ENCODE results near the gene HSPA1B. TPM values are rescaled to one million over a fixed set of nuclear protein-coding genes. Genes with fewer than 3 reads are reported as not detected.
"Not testable (repeated sequence)": the region's sequence is repeated elsewhere in the genome, so short reads cannot be mapped to it uniquely, and the experiment has no call there.

The HSPA1B gene
- total RNA-seq, 2 experiments from 2014 or later: 44.0 to 47.2 TPM

DNA sequence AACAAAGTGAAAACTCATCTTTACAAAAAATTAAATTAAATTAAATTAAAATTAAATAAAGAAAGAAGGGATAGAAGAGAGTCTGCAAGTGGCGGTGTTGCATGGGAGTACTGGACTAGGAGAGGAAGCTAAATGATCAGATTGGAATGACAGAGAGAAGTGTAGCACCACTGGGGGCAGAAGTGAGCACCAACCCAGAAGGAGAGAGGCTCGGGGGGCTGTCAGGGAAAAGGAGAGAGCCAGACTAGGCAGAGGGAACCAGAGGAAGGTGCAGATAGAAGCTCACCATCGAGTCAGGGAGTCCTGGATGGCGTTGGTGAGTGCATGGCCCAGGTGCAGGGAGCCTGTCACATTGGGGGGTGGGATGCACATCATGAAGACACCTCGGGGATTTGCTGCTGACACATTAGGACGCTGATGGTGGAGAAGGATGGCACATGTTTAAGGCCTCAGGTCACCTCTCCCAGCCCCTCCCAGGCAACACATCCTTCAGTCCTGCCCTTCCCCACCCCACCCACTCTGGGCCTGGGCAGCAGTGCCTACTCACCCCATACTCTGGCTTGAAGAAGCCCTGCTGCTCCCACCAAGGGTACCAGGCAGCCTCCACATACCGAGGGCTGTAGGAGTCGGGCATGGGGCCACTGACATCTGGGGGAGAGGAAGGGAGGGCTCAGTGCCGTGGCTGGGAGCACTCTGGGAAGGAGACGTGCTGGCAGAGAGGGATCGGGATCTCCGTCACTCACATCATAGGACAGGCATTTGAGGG is 36.0 kb upstream of the HSPA1B start:
- peak; percentile 41 for DNase-seq
- Mint-ChIP-seq H3K4me1 (peaks cover 41% of the 10 kb centered on the region), H3K27me3 (no peaks in the 10 kb centered on the region), H3K36me3 (ENCODE audit: low read depth) (peaks cover 35% of the 10 kb centered on the region), H3K9me3 (no peaks in the 10 kb centered on the region), H3K4me3 (no peak overlapping the region), H3K27ac (peak overlapping the region; percentile 72)
- POLR2A ChIA-PET: no interaction called here
- CTCF ChIA-PET: interaction anchor here (1.0 to 3.3 kb wide), 9 partner anchors 9 to 245 kb away, joined by 3 to 21 read pairs (median 3); partner anchors contain the start of genes ATP6V1G2, LSM2 and MSH5

DNA sequence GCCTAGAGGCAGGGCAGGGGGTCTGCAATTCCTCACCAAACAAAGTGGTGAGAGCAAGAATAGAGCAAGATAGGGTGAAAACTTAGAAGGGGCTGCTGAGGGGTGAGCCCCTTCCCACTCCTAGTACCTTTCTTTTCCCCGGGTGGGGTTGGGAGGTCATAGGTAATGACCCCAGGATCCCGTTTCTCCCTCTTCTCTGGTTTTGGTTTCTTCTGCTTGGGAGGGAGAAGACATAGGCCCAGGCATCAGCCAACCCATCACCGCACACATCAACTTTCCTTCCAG is 35.5 kb upstream of the HSPA1B start:
- CTCF ChIA-PET: interaction anchor here (0.9 to 3.3 kb wide), 7 partner anchors 10 to 245 kb away, joined by 3 to 21 read pairs (median 3); partner anchors contain the start of genes ATP6V1G2, LSM2 and MSH5
- H3K36me3 Mint-ChIP-seq (ENCODE audit: low read depth): peaks cover 33% of the 10 kb centered on the region
- peak overlapping the region; percentile 46 for H3K27ac Mint-ChIP-seq
- no peaks in the 10 kb centered on the region for H3K27me3 Mint-ChIP-seq
- no peak overlapping the region for H3K4me3 Mint-ChIP-seq
- H3K4me1 Mint-ChIP-seq: peaks cover 46% of the 10 kb centered on the region
- H3K9me3 Mint-ChIP-seq: no peaks in the 10 kb centered on the region
- POLR2A ChIA-PET: no interaction called here
- no peak for DNase-seq

DNA sequence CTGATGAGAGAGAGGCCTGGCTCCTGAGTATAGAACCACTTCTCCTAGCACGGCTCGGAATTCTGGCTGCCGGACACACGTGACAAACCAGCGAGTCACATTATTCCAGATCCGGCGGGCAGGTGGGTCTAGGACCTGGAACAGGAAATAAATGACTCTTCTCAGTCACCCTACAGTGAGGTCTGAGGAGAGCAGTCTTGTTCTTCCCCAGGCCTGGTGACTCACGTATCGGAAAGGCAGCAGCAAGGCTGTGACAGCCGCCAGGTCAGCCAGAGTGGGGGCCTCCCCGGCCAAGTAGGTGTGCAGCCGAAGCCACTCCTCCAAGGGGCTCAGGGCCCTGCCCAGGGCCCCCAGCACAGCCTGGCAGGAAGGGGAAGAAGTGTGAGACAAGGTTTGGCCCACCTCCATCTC is 34.8 kb upstream of the HSPA1B start:
- Mint-ChIP-seq H3K4me1 (peaks cover 53% of the 10 kb centered on the region), H3K27me3 (no peaks in the 10 kb centered on the region), H3K9me3 (no peaks in the 10 kb centered on the region), H3K27ac (no peak overlapping the region), H3K36me3 (ENCODE audit: low read depth) (peaks cover 35% of the 10 kb centered on the region), H3K4me3 (no peak overlapping the region)
- POLR2A ChIA-PET: no interaction called here
- CTCF ChIA-PET: interaction anchor here (0.9 to 3.3 kb wide), 2 partner anchors 15 to 54 kb away, joined by 3 to 21 read pairs; partner anchors contain the start of gene MSH5
- no peak for DNase-seq

DNA sequence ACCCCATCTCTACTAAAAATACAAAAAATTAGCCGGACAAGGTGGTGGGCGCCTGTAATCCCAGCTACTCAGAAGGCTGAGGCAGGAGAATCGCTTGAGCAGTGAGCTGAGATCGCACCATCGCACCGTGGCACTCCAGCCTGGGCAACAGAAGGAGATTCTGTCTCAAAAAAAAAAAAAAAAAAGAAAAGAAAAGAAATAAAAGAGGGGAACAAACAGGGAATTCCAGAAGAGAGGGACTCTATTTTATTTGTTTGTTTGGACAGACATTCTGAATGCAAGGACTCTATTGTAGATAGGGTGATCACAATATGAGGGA is 33.7 kb upstream of the HSPA1B start:
- POLR2A ChIA-PET: interaction anchor here (0.7 kb wide), 1 partner anchor 13 kb away, joined by 4 read pairs; the partner anchor contains the start of gene LSM2
- H3K27ac Mint-ChIP-seq: peak overlapping the region; percentile 98

DNA sequence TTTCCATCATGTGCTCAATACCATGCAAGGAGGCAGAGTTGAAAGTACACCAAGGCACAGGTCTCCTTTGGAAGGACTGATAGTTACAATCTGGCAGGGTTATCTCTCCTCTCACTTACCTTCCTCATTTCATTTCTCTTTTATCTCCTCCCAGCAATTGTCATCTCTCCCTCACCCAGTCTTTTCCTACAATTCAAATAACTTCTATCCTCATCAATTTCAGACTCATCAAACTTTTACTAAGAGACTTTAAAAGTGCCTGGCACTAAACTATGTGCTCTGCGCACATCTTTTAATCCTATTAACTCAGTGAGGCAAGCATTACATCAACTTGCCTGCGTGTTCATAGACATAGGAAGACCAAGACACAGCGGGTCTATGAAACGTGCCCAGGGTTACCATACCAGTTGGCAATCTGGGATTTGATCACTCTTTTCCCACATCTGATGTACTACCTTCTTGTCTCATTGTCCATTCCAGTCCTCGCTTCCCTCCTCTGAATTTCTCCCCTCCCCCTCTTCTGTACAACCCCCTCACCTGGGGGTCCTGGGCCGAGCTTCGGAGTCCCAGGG is 33.2 kb upstream of the HSPA1B start:
- Mint-ChIP-seq H3K27ac (peak overlapping the region; percentile 98), H3K27me3 (no peaks in the 10 kb centered on the region), H3K4me3 (peak overlapping the region; percentile 94), H3K36me3 (ENCODE audit: low read depth) (peaks cover 33% of the 10 kb centered on the region), H3K4me1 (peaks cover 61% of the 10 kb centered on the region), H3K9me3 (no peaks in the 10 kb centered on the region)
- ChIA-PET POLR2A (interaction anchor here (0.6 kb wide), 1 partner anchor 33 kb away, joined by 3 read pairs; the partner anchor contains the start of gene HSPA1B), CTCF (interaction anchor here (0.7 to 2.6 kb wide), 4 partner anchors 12 to 25 kb away, joined by 4 to 13 read pairs (median 10); partner anchors contain the start of genes LSM2 and VWA7)
- DNase-seq: no peak

More for the DNA sequence above, 33.7 kb upstream of the HSPA1B start:
- Mint-ChIP-seq H3K4me3 (peak overlapping the region; percentile 94), H3K4me1 (peaks cover 62% of the 10 kb centered on the region), H3K36me3 (ENCODE audit: low read depth) (peaks cover 34% of the 10 kb centered on the region)
- DNase-seq, H3K9me3 Mint-ChIP-seq, H3K27me3 Mint-ChIP-seq: not testable (repeated sequence)
- CTCF ChIA-PET: interaction anchor here (2.6 kb wide), 1 partner anchor 14 kb away, joined by 13 read pairs; no protein-coding TSS in a partner anchor

DNA sequence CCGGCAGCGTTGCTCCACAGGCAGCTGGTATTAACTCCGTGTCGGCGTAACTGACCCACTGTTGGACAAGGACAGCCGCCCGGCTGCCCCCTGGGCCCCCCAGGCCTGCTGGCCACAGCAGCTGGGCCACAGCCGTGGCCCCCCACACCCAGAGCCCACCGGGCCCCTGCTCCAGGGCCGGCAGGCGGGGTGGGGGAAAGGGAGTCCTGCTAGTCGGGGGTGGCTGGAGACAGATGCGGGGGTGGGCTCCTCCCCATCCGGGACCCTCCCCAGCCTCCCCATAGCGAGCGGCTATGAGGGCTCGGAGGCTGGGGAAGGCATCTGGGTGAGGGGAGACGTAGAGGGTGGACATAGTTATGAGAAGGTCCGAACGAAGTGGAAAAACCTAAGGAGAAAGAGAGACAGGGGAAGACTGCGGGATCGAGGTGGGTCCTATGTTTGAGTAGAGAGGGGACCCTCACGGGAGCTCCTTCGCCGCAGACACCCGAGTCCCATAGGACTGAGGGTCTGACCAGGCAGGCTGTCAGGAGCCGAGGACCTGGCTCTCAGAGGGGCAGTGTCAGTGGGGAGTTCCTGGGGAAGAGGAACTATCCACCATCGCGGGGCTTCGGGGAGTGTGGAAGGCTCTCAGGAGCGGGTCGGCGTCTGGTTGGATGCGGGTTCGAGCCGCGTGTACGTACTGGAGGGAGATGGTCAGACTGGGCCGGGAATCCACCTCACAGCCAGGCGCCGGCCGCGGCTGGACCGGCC is 32.5 kb upstream of the HSPA1B start:
- no peaks in the 10 kb centered on the region for H3K9me3 Mint-ChIP-seq
- H3K27ac Mint-ChIP-seq: peak overlapping the region; percentile 98

DNA sequence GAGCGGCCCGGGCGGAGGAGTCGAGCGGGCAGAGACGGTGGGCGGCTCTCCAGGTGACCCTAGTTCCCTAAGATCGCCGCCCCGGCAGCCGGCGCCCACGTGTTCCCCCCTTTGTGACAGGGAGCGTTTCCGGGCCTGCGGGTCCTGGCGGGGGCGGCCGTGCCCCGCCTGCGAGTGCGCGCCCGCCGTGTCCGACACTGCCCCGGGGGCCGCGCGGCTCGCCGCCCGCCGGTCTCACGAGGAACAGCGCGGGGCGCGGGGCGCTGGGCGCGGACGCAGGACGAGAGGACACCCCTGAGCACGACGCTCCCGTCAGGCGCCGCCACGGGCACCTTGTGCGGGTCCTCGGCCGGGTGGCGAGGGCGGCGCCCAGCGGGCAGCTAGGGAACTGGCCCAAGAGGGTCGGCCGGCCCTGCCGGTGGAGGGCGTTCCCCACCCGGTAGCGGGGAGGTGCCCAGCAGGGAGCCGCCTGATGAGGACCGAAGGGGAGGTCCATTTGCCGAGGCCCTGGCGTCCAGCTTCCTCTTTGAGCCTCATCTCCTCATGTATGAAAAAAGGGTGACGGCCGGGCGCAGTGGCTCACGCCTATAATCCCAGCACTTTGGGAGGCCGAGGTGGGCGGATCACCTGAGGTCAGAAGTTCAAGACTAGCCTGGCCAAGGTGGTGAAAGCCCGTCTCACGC is 31.8 kb upstream of the HSPA1B start, which contains the start of gene VARS1:
VARS1 (minus strand) TSS at position 137 of the 683 bp plus-strand sequence. CDS start 535 bp downstream, outside the sequence.
- Mint-ChIP-seq H3K9me3 (no peaks in the 10 kb centered on the region), H3K27me3 (no peaks in the 10 kb centered on the region), H3K4me1 (peaks cover 56% of the 10 kb centered on the region), H3K27ac (peak within 1 kb of the TSS; percentile 98), H3K36me3 (ENCODE audit: low read depth) (peaks cover 24% of the 10 kb centered on the region), H3K4me3 (peak within 1 kb of the TSS; percentile 94)
- ChIA-PET POLR2A (interaction anchor here (0.7 to 1.1 kb wide), 3 partner anchors 20 to 1175 kb away, joined by 3 read pairs; partner anchors contain the start of genes CLIC1, HSPA1A and HSPA1L), CTCF (interaction anchor here (0.7 to 2.9 kb wide), 18 partner anchors 9 to 161 kb away, joined by 3 to 29 read pairs (median 5); partner anchors contain the start of genes BAG6, HSPA1A, HSPA1L and LSM2)
- DNase-seq: peak; percentile 81

More for the DNA sequence above, 32.5 kb upstream of the HSPA1B start:
- Mint-ChIP-seq H3K27me3 (no peaks in the 10 kb centered on the region), H3K36me3 (ENCODE audit: low read depth) (peaks cover 28% of the 10 kb centered on the region), H3K4me3 (peak overlapping the region; percentile 94), H3K4me1 (peaks cover 59% of the 10 kb centered on the region)
- no peak for DNase-seq
- ChIA-PET CTCF (interaction anchor here (0.7 to 2.9 kb wide), 11 partner anchors 11 to 142 kb away, joined by 3 to 29 read pairs (median 7); partner anchors contain the start of genes BAG6, LSM2 and VWA7), POLR2A (interaction anchor here (0.6 to 1.1 kb wide), 3 partner anchors 20 to 59 kb away, joined by 3 read pairs; partner anchors contain the start of genes CLIC1, HSPA1A, HSPA1B and HSPA1L)

DNA sequence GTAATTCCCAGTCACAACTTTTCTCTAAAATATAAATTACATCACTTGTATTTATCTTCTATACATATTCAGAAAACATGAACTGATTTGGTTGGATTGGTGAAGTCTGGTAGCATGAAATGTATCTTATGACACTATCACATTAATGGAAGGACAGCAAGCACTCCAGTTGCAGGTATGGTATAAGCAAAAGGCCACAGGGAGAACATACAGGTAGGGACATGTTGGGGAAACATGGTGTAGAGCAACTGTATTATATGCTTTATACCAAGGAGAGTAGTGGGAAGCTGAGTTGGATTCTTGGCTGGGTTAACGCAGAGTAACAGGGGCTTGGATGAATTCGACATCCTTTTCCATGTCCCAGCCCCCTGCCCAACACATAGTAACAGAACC is 30.5 kb upstream of the HSPA1B start:
- Mint-ChIP-seq H3K9me3 (no peaks in the 10 kb centered on the region), H3K4me1 (peaks cover 50% of the 10 kb centered on the region), H3K27me3 (no peaks in the 10 kb centered on the region), H3K36me3 (ENCODE audit: low read depth) (peaks cover 20% of the 10 kb centered on the region), H3K27ac (peak overlapping the region; percentile 94), H3K4me3 (peak overlapping the region; percentile 37)
- ChIA-PET CTCF (interaction anchor here (1.3 to 2.9 kb wide), 7 partner anchors 10 to 67 kb away, joined by 4 to 29 read pairs (median 7); partner anchors contain the start of gene LSM2), POLR2A (no interaction called here)
- no peak for DNase-seq

DNA sequence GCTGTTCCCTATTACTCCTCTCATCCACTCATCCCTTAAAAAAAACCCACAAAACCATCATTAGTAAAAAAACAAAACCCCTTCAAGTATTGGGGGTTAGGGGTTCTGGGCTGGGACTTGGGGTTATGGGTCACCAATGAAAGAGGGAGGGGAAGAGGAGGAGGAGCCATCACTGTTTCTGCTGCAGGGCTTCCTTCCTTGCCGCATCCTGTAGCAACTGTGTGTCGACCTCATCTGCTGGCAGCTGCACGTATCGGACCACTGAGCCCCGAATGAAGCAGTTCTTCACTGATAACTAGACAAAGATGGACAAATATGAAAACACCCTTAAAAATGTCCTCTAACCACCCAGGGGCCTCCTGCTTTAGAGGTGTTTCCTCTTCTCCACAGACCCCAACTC is 29.9 kb upstream of the HSPA1B start:
- peak overlapping the region; percentile 62 for H3K4me3 Mint-ChIP-seq
- peak; percentile 64 for DNase-seq
- POLR2A ChIA-PET: interaction anchor here (0.7 kb wide), 1 partner anchor 120 kb away, joined by 6 read pairs; no protein-coding TSS in a partner anchor
- CTCF ChIA-PET: interaction anchor here (0.6 to 2.9 kb wide), 3 partner anchors 10 to 53 kb away, joined by 3 to 29 read pairs (median 3); partner anchors contain the start of gene LSM2
- peaks cover 46% of the 10 kb centered on the region for H3K4me1 Mint-ChIP-seq
- no peaks in the 10 kb centered on the region for H3K27me3 Mint-ChIP-seq
- H3K9me3 Mint-ChIP-seq: no peaks in the 10 kb centered on the region
- peak overlapping the region; percentile 94 for H3K27ac Mint-ChIP-seq
- H3K36me3 Mint-ChIP-seq (ENCODE audit: low read depth): peaks cover 25% of the 10 kb centered on the region

DNA sequence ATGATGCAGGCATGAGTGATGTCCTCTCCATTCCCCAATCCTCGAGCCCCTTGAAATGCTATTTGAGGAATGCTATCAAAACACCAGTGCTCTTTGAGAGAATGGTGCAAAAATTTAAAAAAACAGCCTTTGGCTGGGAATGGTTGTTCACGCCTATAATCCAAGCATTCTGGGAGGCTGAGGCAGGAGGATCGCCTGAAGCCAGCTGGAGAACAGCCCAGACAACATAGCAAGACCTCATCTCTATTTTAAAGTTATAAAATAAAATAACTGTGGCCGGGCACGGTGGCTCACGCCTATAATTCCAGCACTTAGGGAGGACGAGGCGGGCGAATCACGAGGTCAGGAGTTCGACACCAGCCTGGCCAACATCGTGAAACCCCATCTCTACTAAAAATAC is 27.8 kb upstream of the HSPA1B start:
- Mint-ChIP-seq H3K4me1 (peaks cover 40% of the 10 kb centered on the region), H3K9me3 (no peaks in the 10 kb centered on the region), H3K4me3 (no peak overlapping the region), H3K27ac (no peak overlapping the region), H3K27me3 (no peaks in the 10 kb centered on the region), H3K36me3 (ENCODE audit: low read depth) (peaks cover 26% of the 10 kb centered on the region)
- DNase-seq: no peak
- CTCF ChIA-PET: interaction anchor here (1.0 kb wide), 2 partner anchors 12 to 13 kb away, joined by 3 read pairs; no protein-coding TSS in a partner anchor
- POLR2A ChIA-PET: no interaction called here

DNA sequence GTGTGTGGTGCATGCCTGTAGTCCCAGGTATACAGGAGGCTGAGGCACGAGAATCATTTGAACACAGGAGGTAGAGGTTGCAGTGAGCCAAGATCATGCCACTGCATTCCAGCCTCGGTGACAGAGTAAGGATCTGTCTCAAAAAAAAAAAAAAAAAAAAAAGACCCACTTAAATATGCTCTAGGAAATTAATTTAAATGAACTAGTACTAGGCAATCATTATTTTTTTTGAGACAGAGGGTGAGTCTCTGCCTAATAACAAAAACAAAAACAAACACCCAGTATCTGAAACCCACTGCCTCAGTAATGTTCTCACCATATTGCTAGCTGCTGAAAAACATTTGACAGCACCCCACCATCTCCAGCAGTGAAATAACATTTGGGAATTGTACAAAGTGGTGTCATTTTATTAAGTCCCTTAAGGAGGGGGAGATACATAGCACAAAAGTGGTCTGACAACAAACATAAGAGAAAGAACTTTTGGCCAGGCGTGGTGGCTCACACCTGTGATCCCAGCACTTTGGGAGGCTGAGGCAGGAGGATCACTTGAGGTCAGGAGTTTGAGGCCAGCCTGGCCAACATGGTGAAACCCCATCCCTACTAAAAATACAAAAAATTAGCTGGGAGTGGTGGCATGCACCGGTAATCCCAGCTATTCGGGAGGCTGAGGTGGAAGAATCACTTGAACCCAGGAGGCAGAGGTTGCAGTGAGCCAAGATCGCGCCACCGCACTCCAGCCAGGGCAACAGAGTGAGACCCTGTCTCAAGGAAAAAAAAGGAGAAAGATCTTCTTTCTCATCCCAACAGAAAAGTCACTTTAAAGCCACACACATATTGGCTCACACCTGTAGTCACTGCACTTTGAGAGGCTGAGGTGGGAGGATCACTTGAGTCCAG is 26.3 kb upstream of the HSPA1B start:
- CTCF ChIA-PET: interaction anchor here (1.0 to 1.5 kb wide), 3 partner anchors 10 to 17 kb away, joined by 3 to 4 read pairs (median 4); no protein-coding TSS in a partner anchor
- H3K4me1 Mint-ChIP-seq: peaks cover 53% of the 10 kb centered on the region
- H3K4me3 Mint-ChIP-seq, H3K27ac Mint-ChIP-seq, H3K9me3 Mint-ChIP-seq, H3K27me3 Mint-ChIP-seq, DNase-seq, POLR2A ChIA-PET: not testable (repeated sequence)
- H3K36me3 Mint-ChIP-seq (ENCODE audit: low read depth): peaks cover 24% of the 10 kb centered on the region
